ENCODE measurements around the gene FNDC8.

GRCh38 chr17:35132099-35132498 is 10.7 kb downstream of the FNDC8 start:
- TF ChIP-seq, protein P1, sequence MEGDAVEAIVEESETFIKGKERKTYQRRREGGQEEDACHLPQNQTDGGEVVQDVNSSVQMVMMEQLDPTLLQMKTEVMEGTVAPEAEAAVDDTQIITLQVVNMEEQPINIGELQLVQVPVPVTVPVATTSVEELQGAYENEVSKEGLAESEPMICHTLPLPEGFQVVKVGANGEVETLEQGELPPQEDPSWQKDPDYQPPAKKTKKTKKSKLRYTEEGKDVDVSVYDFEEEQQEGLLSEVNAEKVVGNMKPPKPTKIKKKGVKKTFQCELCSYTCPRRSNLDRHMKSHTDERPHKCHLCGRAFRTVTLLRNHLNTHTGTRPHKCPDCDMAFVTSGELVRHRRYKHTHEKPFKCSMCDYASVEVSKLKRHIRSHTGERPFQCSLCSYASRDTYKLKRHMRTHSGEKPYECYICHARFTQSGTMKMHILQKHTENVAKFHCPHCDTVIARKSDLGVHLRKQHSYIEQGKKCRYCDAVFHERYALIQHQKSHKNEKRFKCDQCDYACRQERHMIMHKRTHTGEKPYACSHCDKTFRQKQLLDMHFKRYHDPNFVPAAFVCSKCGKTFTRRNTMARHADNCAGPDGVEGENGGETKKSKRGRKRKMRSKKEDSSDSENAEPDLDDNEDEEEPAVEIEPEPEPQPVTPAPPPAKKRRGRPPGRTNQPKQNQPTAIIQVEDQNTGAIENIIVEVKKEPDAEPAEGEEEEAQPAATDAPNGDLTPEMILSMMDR (IDR thresholded peaks at IDR 0.05): no peak
- TF ChIP-seq RCOR1 (IDR thresholded peaks at IDR 0.05; ENCODE audit: low read length): no peak
